GM19238 (cell line): Measurements from ENCODE around the gene LRRC63.
"Not testable (repeated sequence)": the region's sequence is repeated elsewhere in the genome, so short reads cannot be mapped to it uniquely, and the experiment has no call there.

ENCODE experiments used
- DNase-seq: peaks from one replicate; pipeline ENCODE4 v3.0.0; 2011; ENCODE audit warnings: low spot score; ENCODE audit not compliant: insufficient read length

Gene LRRC63

DNA sequence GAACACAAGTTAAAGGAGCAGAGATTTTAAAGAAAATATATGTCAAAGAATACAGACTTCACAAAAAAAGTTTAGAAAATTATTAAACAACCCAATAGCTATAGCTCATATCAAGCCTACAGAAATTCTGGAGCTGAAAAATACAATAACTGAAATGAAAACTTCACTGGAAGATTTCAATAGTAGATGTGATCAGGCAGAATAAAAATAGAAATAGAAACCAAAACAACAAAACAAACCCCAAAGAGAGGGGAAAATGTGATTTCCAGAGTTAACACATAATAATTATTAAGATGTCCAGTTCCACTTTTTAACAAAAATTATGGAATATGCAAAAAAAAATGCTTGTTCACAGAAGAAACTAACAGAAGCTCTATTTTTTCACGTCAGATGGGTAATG is 23.6 kb downstream of the LRRC63 start:
- DNase-seq = no peak

DNA sequence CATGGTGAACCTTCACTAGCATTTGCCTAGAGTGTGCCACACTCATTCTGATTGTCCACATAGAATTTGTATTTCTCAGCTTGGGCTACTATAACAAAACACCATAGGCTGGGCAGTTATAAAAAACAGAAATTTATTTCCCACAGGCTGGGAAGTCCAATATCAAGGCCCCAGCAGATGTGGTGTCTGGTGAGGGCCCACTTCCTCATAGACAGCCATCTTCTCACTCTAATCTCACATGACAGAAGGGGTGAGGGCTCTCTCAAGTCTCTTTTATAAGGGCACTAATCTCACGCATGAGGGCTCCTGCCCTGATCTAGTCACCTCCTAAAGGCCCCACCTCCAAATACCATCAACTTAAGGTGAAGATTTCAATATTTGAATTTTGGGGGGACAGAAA is 53.6 kb downstream of the LRRC63 start:
- no peak for DNase-seq

DNA sequence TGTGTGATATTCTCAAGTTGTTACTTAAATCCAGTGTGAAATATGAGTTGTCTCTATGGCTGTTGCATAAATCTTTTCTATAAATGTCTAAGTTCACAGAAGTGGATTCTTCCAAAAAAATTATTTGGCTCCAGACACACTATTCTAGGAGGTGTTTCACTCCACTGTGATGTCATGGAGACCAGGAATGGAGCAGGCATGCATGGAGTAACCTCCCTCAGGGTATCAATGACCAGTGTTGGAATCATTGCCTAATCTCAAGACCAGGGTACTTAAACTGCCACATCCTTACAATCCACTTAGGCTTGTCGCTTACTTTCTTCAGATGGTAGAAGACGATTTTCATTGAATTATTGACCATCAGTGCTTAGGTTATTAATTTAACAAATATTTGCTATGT is 55.4 kb downstream of the LRRC63 start:
- no peak for DNase-seq

DNA sequence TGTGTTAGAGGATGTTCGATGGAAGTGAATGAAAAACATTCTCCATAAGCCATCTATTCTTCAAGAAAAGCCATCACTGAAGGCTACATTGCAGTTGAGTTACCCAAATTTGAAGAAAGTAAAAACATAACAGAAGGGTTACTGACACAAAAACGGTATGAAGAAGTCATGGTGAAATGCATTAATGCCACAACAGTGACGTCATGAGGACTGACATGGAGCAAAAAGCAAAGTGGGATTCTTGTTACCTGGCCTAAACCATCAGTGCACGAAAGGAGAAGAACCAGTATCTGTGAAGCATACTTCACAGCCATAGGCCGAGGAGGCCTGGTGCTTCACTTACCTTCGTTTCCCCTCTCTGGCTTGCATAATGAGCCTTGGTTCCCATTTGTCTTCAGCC is 58.7 kb downstream of the LRRC63 start:
- no peak for DNase-seq

DNA sequence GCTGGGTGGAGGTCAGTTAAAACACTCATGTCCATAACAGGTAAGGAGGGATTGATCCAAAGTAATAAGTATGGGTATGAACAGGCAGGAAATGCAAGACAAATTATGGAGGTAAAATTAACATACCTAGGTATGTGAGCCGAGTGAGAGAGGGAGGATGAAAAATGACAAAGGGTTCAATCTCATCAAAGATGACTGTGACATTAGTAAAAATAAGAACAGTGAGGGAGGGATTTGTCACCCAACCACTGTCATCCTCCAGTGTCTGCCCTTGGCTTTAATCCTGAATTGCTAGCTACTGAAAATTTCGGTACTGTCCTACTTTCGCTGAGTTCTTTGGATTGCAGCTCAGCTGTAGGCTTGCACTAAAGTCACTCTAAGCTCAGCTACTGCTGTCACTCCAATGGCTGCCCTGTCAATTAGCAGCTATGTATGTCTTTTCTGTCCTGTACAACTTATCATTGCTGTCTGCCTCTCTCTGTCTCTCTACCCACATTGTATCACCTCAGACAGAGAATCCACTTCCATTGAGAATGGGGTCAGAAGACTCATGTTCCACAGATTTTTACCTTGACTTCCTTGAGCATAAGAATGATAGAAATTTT is 62.5 kb downstream of the LRRC63 start:
- DNase-seq = no peak

DNA sequence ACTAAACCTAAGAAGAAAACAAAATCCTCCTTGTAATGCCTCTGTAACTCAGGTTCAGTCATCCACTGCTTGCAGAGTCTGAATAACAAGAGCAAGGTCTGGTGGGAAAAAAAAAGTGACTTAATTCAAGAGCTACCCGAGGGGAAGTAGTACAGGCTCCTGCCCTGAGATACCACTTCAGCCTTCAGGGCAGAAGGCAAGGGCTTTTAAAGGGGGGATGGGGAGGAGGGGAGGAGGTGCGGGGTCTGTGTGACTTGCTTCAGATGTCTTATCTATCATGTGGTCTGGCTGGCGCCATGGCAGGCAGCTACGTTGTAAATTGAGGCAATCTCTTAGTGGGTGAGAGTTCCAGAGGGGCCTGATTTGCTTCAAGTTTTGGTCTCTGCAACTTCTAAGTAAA is 66.7 kb downstream of the LRRC63 start:
- no peak for DNase-seq

DNA sequence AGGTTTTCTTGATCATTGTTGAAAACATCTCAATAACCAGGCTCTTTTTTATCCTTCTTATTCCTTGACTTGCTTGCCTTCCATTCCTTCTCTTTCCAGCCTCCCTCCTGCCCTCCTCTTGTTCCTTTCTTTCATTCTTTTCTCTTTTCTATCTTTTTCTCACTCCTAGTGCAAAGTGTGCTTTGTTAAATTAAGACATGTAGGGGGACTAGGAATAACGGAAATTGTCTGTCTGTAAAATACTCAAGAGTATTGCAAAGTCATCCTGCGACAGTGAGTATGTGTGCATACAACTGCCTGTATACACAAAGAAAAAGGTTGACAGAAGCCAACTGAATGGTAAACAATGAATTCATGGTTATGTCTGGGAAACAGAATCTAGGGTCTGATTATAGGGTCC is 70.1 kb downstream of the LRRC63 start:
- DNase-seq = no peak

DNA sequence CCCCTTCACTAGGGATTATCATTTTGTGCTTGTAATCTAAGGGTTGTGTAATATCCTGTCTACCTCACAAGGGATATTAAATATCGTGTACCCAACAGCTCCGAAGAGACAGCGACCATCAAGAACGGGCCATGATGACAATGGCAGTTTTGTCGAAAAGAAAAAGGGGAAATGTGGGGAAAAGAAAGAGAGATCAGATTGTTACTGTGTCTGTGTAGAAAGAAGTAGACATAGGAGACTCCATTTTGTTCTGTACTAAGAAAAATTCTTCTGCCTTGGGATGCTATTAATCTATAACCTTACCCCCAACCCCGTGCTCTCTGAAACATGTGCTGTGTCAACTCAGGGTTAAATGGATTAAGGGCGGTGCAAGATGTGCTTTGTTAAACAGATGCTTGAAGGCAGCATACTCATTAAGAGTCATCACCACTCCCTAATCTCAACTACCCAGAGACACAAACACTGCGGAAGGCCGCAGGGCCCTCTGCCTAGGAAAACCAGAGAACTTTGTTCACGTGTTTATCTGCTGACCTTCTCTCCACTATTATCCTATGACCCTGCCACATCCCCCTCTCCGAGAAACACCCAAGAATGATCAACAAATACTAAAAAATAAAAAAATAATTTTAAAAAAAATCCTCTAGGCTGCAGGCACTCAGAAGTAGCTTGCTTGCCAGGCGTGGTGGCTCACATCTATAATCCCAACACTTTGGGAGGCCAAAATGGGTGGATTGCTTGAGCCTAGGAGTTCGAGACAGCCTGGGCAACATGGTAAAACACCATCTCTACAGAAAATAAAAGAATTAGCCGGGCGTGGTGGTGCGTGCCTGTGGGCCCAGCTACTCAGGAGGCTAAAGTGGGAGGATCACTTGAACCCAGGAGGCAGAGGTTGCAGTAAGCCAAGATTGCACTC is 72.4 kb downstream of the LRRC63 start:
- not testable (repeated sequence) for DNase-seq

DNA sequence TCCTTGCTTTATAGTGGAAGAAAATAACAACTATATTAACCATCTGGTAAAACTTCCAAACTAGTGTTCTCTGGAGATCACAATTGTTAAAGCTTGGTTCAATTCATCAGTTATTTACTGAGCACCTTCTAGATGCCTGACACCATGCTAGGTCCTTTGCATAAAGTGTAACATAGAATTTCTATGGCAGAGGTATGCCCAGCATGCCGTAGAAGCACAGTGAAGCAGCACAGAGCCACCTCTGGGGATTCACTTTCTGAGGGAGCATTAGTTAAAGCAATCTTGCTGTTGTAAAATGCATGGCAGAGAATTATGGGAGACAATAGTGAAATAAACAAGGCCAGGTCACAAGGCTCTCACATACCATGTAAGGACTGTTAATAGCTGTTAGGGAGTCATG is 75.2 kb downstream of the LRRC63 start:
- DNase-seq = no peak

DNA sequence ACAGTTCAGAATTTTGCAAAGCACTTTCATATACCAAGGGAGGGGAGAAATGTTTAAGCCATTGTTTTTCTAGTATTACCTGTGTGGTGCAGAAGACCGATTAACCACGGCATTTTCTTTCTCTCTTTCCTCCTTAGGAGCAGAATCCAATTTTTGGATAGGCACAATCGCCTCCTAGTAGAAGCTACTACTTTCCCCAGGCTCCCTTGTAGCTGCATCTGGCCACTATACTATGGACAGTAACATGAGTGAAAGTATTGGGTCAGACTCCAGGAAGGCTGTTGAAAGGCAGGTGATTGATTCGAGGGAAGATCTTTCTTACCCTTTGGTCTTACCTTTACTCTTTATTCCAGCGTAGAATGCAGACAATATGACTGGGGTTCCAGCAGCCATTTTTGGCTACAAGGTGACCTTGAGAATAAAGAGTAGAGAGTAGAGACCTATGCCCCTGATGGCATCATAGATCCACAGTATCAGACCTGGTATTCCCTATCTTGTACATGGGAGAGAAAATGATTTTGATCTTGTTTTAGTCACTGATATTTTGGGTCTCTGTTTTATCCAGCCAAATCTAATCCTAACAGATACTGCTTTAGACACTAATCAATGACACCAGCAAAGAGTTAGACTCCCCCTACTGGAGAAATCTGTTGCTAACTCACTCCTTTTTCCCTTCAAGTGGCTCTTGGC is 77.0 kb downstream of the LRRC63 start:
- peak; percentile 14 for DNase-seq

DNA sequence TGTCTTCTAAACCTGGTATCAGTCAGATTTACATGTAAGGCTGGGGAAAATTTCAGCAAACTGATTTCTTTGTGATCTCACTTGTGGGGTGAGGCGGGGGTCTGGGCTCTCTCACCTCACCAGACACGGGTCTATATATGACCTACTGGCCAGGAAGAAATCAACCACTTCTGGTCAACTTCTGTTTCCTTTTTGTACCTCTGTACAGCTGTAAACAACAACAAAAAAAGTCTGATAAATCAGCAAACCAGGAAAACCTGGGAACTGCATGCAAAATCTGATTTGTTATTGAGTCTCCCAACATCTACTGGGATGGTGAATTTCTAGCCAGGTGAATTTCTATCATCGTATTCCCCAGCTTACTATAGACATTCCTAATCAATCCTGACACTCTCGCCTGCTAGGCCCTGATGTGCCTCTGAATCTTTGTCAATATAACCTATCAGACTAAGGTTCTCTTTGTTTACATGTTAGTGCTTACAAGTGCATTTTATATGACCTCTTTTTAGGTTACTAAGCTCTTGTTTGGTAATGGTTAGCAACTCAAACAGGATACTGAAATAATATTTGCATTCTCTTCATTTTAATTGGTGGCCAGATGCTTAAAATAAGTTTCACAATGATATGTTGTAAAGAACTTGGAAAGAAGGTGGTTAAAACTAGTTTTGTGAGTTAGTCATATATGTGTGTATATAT is 77.7 kb downstream of the LRRC63 start:
- no peak for DNase-seq

DNA sequence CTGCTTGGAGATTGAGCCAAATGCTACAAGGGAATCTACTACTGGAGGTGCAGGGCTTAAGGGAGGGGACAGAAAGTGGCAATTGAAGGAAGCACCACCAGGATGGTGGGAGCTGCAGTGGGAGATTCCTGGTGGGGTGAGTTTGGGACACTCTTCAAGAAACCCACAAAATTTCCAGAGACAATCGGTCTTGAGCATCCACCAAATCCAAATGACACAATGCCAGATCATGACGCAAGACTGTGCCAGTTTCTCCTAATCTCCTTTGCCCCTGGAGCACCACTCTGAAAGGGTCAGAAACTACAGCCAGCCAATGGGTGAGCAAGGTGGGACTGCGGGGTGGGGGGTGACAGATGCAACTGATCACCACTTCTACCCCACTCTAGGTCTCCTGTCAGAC is 78.7 kb downstream of the LRRC63 start:
- no peak for DNase-seq

DNA sequence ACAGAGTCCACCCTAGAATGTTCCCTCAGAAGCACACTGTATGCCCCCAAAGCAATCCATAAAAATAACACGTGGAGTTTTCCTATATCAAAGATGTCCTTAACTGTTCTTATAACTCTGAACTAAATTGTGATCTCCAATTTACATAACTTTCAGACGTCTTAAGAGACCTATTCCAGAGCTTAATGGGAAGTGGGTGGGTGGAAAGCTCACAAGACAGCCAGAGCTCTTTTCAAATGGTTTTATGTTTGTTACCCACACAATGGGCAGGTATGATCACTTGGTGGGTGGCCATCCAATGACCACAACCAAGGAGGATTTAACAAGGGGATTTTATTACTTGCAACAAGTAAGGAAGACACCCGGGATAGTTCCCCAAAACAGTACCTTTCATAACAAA is 81.7 kb downstream of the LRRC63 start:
- no peak for DNase-seq

DNA sequence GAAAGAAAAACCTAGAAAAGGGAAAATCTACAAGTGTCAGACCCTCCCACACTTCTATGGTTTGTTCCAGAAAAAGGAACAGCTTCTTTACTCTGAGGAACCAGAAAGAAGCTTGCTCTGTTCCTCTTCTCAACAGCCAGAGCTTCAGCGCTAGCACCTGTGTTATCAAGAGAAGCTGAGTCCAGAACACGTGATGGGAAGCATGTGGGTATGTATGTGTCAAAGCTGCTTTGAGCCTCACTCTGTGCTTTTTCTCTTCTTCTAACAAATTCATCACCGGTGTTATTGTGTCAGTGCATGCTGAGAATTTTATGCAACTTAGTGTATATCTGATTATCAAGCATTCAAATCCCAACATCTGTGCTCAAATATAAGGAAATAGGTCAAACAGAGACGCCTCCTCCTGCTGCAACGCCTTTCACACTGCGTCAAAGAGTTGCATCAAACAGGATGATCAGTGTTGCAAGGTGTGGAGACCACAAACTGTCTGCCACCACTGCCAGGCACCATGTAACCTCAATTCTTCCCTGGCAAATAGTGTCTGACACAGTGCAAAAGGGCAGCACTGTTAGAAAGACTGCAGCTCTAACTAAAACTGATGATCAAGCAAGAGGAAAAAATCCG is 83.9 kb downstream of the LRRC63 start:
- no peak for DNase-seq

DNA sequence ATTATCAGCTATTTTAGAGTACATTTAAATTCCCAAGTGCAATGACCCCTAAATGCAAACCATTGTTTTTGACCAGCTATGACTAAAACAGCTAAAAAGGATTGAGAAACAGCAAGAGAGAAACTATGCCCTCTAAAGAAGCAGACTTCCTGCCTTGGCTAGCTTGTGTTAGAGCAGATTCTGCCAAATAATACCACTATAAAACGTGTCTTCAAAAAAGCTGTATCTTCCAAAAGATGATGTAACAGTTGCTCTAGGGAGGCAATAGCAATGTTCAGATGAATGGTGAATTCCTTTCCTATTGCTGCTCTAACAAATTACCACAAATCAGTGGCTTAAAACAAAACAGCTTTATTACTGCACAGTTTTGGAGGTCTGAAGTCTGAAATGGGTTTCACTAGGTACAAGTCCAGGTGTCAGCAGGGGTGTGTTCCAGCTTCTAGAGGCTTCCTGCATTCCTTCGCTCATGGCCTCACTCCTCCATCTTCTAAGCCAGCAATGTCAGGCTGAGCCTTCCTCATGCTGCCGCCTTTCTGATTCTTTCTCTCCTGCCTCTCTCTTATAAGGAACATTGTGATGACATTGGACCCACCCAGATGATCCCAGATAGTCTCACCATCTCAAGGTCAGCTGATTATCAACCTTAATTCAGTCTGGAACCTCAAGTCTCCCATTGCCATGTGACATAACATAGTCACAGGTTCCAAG is 84.5 kb downstream of the LRRC63 start:
- no peak for DNase-seq

DNA sequence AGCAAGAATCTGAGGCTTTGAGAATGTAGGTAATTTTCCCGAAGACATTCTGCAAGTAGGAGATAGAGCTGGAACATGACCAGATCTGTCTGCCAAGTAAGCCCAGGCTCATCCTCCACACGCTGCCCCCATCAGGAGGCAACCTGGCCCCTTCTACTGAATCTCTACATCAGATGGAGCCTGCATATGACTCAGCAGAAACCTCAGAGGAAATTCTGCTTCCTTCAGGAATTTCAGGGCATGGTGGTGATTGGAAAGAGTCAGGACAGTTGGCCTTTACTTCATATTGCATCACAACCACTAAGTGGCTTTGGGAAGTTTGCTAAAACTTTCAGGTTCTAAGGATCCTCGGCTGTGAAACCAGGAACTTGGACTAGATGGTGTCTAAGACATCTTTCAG is 85.2 kb downstream of the LRRC63 start:
- no peak for DNase-seq

DNA sequence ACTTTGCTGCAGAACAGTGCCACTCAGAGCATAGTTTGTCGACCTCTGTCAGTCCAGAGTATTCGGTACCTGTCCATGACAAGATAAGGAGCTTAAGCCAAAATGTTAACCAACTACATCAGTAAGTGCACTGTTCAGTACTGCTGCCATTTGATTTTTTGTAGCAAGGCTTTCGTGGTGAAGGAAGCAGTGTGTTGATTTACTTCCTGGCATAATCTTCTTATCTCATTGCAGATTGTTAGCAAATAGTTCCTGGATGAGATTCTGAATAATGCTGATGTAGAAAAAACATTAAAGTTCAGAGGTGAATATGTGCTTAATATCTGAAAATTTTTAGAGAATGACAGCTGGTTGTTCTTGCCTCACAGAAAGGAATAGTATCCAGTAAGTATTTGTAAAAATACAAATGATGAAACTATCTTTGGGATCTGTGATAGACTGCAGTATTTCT is 85.7 kb downstream of the LRRC63 start:
- DNase-seq = no peak

DNA sequence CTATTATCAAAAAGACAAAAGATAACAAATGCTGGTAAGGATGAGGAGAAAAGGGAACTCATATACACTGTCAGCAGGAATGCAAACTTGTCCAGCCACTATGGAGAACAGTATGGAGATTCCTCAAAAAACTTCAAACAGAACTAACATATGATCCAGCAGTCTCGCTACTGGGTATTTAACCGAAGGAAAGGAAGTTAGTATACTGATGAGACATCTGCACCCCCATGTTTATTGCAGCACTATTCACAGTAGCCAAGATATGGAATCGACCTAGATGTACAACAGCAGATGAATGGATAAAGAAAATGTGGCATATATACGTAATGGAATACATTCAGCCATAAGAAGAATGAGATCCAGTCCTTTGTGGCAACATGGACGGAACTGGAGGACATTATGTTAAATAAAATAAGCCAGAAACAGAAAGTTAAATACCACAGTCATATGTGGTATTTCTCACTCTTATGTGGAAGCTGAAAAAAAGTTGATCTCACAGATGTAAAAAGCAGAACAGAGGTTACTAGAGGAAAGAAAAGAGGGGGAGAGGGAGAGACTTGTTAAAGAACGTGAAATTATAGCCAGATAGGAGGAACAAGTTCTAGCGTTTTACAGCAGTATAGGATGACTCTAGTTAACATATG is 92.1 kb downstream of the LRRC63 start:
- no peak for DNase-seq

DNA sequence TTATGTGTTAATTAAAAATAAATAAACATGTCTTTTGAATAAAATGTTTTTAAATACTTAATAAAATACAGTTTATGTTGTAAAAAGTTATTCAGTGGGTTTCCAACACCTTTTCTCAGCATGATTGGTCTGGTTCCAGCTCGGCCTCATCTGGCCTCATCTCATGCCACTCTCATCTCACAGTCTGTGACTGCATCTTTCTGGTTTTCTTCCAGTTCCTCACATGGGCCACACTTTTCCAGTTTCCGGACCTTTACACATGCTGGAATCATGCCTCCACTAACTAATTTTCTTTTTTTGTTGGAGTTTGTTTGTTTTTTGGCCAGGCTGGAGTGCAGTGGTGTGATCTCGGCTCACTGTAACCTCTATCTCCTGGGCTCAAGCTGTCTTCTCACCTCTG is 92.8 kb downstream of the LRRC63 start:
- no peak for DNase-seq

DNA sequence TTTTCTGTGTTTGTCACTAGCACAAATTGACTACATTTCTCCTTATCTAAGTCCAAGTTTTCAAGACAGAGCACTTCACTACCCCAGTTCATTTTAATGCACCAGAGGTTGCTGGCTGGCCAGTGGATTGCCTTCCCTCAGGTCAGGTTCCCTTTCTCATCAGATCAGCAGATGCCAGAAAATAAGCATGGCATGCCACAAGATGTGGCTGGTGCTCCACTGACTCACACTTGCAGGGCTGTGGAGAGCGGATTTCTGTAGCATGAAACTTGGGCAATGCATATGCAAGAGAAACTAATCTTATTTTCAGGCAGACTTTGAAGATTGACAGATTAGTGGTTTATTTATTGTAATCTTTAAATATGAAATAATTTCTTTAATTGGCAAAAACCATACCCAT is 95.8 kb downstream of the LRRC63 start:
- no peak for DNase-seq
